ENCODE data around the gene KRTAP13-2. TPM values are rescaled to one million over a fixed set of nuclear protein-coding genes. Genes with fewer than 3 reads are reported as not detected.

KRTAP13-2 gene
- not detected for polyA plus RNA-seq (2012; ENCODE audit: low read depth, missing spikeins)

GRCh38 chr21:30372139-30372770 lies at the start of gene KRTAP13-2:
Gene KRTAP13-2, minus strand, starts transcription at chr21:30372271. Its CDS starts 58 bp downstream, at chr21:30372213.
- TF ChIP-seq TAF1 (IDR thresholded peaks at IDR 0.05; ENCODE audit: low read depth, low read length) (no peak), PAX5 (IDR thresholded peaks at IDR 0.05; ENCODE audit: insufficient read depth, low read length, severe bottlenecking) (no peak), POLR2A (IDR thresholded peaks at IDR 0.05; ENCODE audit: low read depth, low read length) (no peak), SPI1 (IDR thresholded peaks at IDR 0.05; ENCODE audit: low read depth, low read length) (no peak), POLR2AphosphoS5 (IDR thresholded peaks at IDR 0.05; ENCODE audit: low read depth, low read length) (no peak), POU2F2 (IDR thresholded peaks at IDR 0.05; ENCODE audit: low read depth, low read length) (no peak)
- no peak for FAIRE-seq
- no peak for DNase-seq (ENCODE audit: insufficient read length, low spot score)

- no peak for DNase-seq (ENCODE audit: insufficient read length, low spot score)
- TF ChIP-seq POLR2A (IDR thresholded peaks at IDR 0.05; ENCODE audit: low read depth, low read length), result no peak
- TF ChIP-seq SPI1 (IDR thresholded peaks at IDR 0.05; ENCODE audit: low read depth, low read length), result no peak
- no peak for TF ChIP-seq PAX5 (IDR thresholded peaks at IDR 0.05; ENCODE audit: insufficient read depth, low read length, severe bottlenecking)
- no peak for TF ChIP-seq TAF1 (IDR thresholded peaks at IDR 0.05; ENCODE audit: low read depth, low read length)
- TF ChIP-seq POLR2AphosphoS5 (IDR thresholded peaks at IDR 0.05; ENCODE audit: low read depth, low read length), result no peak
- TF ChIP-seq POU2F2 (IDR thresholded peaks at IDR 0.05; ENCODE audit: low read depth, low read length), result no peak
- FAIRE-seq, result no peak
Observed at GRCh38 chr21:30415993-30416392, 43.9 kb upstream of the KRTAP13-2 start.

- FAIRE-seq, result peak; percentile 13
- TF ChIP-seq POLR2A (IDR thresholded peaks at IDR 0.05; ENCODE audit: low read depth, low read length) (no peak), PAX5 (IDR thresholded peaks at IDR 0.05; ENCODE audit: insufficient read depth, low read length, severe bottlenecking) (no peak), POLR2AphosphoS5 (IDR thresholded peaks at IDR 0.05; ENCODE audit: low read depth, low read length) (no peak), TAF1 (IDR thresholded peaks at IDR 0.05; ENCODE audit: low read depth, low read length) (no peak), POU2F2 (IDR thresholded peaks at IDR 0.05; ENCODE audit: low read depth, low read length) (no peak)
Observed at GRCh38 chr21:30408782-30409494, 36.9 kb upstream of the KRTAP13-2 start.

GRCh38 chr21:30395731-30396130 lies 23.7 kb upstream of the KRTAP13-2 start, which contains the start of gene KRTAP13-1:
Gene KRTAP13-1, plus strand, starts transcription at chr21:30396031. Its CDS starts 56 bp downstream, at chr21:30396087.
- TF ChIP-seq SPI1 (IDR thresholded peaks at IDR 0.05; ENCODE audit: low read depth, low read length) (no peak), PAX5 (IDR thresholded peaks at IDR 0.05; ENCODE audit: insufficient read depth, low read length, severe bottlenecking) (no peak), POLR2A (IDR thresholded peaks at IDR 0.05; ENCODE audit: low read depth, low read length) (no peak), TAF1 (IDR thresholded peaks at IDR 0.05; ENCODE audit: low read depth, low read length) (no peak), POLR2AphosphoS5 (IDR thresholded peaks at IDR 0.05; ENCODE audit: low read depth, low read length) (no peak)
- no peak for FAIRE-seq
- DNase-seq (ENCODE audit: insufficient read length, low spot score), result no peak

More at GRCh38 chr21:30408782-30409494, 36.9 kb upstream of the KRTAP13-2 start:
- DNase-seq (ENCODE audit: insufficient read length, low spot score), result no peak

- FAIRE-seq (no peak), DNase-seq (ENCODE audit: insufficient read length, low spot score) (no peak)
- TF ChIP-seq TAF1 (IDR thresholded peaks at IDR 0.05; ENCODE audit: low read depth, low read length) (no peak), POLR2A (IDR thresholded peaks at IDR 0.05; ENCODE audit: low read depth, low read length) (no peak), POU2F2 (IDR thresholded peaks at IDR 0.05; ENCODE audit: low read depth, low read length) (no peak), POLR2AphosphoS5 (IDR thresholded peaks at IDR 0.05; ENCODE audit: low read depth, low read length) (no peak), PAX5 (IDR thresholded peaks at IDR 0.05; ENCODE audit: insufficient read depth, low read length, severe bottlenecking) (no peak), SPI1 (IDR thresholded peaks at IDR 0.05; ENCODE audit: low read depth, low read length) (no peak)
Observed at GRCh38 chr21:30391492-30392025, 19.5 kb upstream of the KRTAP13-2 start.

- no peak for DNase-seq (ENCODE audit: insufficient read length, low spot score)
- FAIRE-seq, result no peak
- TF ChIP-seq TAF1 (IDR thresholded peaks at IDR 0.05; ENCODE audit: low read depth, low read length) (no peak), POU2F2 (IDR thresholded peaks at IDR 0.05; ENCODE audit: low read depth, low read length) (no peak), POLR2AphosphoS5 (IDR thresholded peaks at IDR 0.05; ENCODE audit: low read depth, low read length) (no peak), POLR2A (IDR thresholded peaks at IDR 0.05; ENCODE audit: low read depth, low read length) (no peak), PAX5 (IDR thresholded peaks at IDR 0.05; ENCODE audit: insufficient read depth, low read length, severe bottlenecking) (no peak)
Observed at GRCh38 chr21:30382201-30382600, 10.1 kb upstream of the KRTAP13-2 start.

GRCh38 chr21:30355906-30356305 lies 16.2 kb downstream of the KRTAP13-2 start:
- FAIRE-seq, result no peak
- DNase-seq (ENCODE audit: insufficient read length, low spot score), result no peak
- TF ChIP-seq POLR2A (IDR thresholded peaks at IDR 0.05; ENCODE audit: low read depth, low read length) (no peak), POLR2AphosphoS5 (IDR thresholded peaks at IDR 0.05; ENCODE audit: low read depth, low read length) (no peak), POU2F2 (IDR thresholded peaks at IDR 0.05; ENCODE audit: low read depth, low read length) (no peak), SPI1 (IDR thresholded peaks at IDR 0.05; ENCODE audit: low read depth, low read length) (no peak), PAX5 (IDR thresholded peaks at IDR 0.05; ENCODE audit: insufficient read depth, low read length, severe bottlenecking) (no peak), TAF1 (IDR thresholded peaks at IDR 0.05; ENCODE audit: low read depth, low read length) (no peak)

- TF ChIP-seq SPI1 (IDR thresholded peaks at IDR 0.05; ENCODE audit: low read depth, low read length) (no peak), POU2F2 (IDR thresholded peaks at IDR 0.05; ENCODE audit: low read depth, low read length) (no peak), TAF1 (IDR thresholded peaks at IDR 0.05; ENCODE audit: low read depth, low read length) (no peak), POLR2AphosphoS5 (IDR thresholded peaks at IDR 0.05; ENCODE audit: low read depth, low read length) (no peak), POLR2A (IDR thresholded peaks at IDR 0.05; ENCODE audit: low read depth, low read length) (no peak), PAX5 (IDR thresholded peaks at IDR 0.05; ENCODE audit: insufficient read depth, low read length, severe bottlenecking) (no peak)
- DNase-seq (ENCODE audit: insufficient read length, low spot score) (no peak), FAIRE-seq (no peak)
Observed at GRCh38 chr21:30354308-30355005, 17.6 kb downstream of the KRTAP13-2 start.

All from GM12891 (cell line).